Fibroblast of pulmonary artery (primary cell): ENCODE results near the gene NEK7.

Experiments
- DNase-seq: peaks from one replicate; pipeline ENCODE4 v3.0.0-alpha.2; 2010; ENCODE audit warnings: low read depth
- H3K4me3 ChIP-seq: replicated peaks from 2 replicates; pipeline ENCODE4 v1.5.1; 2011; ENCODE audit warnings: low read depth, mild to moderate bottlenecking, control low read depth, low read length, moderate library complexity
- CTCF ChIP-seq: IDR thresholded peaks from 2 replicates; pipeline ENCODE4 v1.5.1; 2011; ENCODE audit warnings: mild to moderate bottlenecking, control low read depth, low read length, inconsistent platforms; ENCODE audit errors: missing control alignments

NEK7 gene

DNA sequence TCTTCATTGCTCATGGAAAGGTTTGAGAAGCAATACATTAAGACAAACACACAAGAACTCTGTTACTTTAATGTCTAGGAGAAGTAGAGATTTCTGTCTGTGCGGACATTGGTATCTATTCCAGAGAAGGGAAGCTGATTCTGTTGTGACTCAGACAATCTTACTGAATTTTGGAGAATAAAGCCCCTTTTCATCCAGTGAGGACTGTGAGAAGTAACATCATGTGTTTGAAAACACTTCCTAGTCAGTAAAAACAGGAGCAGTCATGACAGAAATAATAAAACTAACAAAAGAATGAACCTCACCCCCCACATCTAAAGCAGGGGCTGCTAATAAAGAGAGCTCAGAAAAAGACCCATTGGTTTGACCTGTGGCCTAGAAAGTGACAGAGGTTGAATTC, 46.6 kb downstream of the NEK7 start:
- peak; percentile 26 for DNase-seq
- no peak overlapping the region for H3K4me3 ChIP-seq
- TF ChIP-seq CTCF = no peak

DNA sequence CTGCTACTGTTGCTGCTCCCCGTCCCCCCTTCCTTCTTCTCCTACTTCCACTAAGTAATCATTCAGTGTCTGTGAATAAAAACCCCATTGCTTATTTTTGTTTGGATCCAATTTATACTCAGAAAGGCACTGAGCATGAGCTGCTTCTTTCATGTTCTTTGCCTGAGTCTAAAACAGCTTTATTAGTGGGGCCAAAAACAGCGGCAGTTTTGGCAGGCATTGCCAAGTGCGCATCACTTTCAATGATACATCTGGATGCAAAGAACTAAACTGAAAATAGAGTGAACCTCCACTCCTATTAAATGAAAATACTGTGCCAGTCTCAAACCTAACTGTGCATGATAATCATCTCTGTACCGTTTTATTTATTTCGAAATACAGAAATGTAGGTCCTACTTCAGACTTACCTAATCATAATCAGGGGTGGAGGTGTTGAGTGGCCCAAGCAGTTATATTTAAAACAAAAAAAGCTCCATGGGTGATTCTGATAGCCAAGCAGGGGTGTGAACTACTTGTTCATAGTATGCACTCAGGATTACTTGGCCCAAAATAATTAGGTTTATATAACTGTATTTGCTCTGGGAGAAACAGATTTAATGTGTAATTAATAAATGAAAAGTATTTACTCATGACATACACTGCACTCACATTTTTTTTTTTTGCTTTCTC, 48.4 kb downstream of the NEK7 start:
- peak; percentile 39 for DNase-seq
- H3K4me3 ChIP-seq = no peak overlapping the region
- TF ChIP-seq CTCF = no peak

DNA sequence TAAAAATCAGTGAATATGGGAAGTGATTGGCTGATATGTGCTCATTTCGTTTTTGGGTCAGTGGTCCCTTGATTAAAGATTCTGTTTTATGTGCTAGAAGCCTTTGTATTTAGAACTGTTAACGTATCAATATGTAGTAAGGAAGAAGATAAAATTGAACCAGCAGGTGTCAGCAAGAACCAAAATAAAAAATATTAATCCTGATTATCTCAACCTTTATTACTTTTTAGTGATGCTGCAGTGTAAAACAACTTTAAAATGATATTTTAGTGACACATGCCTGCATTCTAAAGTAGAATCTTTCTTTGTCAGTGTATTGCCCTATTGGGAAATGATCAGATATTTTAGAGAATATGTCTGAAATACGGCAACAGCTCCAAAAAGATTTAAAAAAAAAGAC, 49.5 kb downstream of the NEK7 start:
- no peak overlapping the region for H3K4me3 ChIP-seq
- TF ChIP-seq CTCF = no peak
- DNase-seq = no peak

- no peak for TF ChIP-seq CTCF
- no peak for DNase-seq
- no peak overlapping the region for H3K4me3 ChIP-seq
These were observed 54.9 kb downstream of the NEK7 start for GRCh38 chr1:198211696-198212095.

DNA sequence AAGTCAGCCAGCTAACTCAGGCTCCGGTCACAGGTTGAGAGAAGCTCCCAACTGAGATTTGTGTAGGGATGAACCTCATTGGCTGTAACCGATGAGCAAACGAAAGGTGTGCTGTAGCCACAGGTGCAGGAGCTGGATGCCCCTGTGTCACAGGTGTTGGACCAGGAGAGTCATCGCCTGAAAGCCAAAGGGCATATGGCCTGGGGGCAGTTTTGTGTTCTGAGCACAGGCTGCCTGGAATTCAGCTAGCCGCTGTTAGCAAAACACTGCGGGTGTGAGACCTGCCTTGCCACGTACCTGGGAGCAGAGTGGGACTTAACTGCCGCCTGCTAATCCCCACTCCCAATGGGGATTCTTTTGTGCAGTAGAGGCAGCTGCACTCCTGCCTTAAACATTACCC, 55.3 kb downstream of the NEK7 start:
- DNase-seq = no peak
- H3K4me3 ChIP-seq = no peak overlapping the region
- TF ChIP-seq CTCF = no peak

DNA sequence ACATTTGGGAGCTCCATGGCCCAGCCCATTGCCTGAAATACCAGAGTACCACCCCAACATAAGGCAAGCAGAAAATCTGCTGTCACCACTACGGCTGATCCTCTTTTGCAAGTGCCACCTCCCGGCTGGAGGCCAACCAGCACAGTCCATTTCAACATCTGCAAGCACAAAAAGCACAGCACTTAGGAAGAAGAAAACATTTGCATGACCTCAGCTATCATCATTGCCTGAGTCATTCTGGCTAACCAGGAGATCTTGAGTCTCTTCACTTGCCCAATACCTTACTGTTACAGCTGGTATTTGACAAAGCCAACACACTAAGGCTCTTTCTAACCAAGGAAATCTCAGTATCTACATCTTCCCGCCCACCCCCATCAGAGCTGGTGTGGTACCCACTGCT, 55.9 kb downstream of the NEK7 start:
- peak; percentile 94 for DNase-seq
- TF ChIP-seq CTCF = no peak
- no peak overlapping the region for H3K4me3 ChIP-seq

GRCh38 chr1:198214924-198215323, 58.1 kb downstream of the NEK7 start:
- no peak for DNase-seq
- H3K4me3 ChIP-seq = no peak overlapping the region
- TF ChIP-seq CTCF = no peak
